H1 (cell line): ENCODE results near the gene EIF2B2. TPM values are rescaled to one million over a fixed set of nuclear protein-coding genes. Genes with fewer than 3 reads are reported as not detected.

Experiments used
- CBX5 ChIP-seq: fragments of 300-800, 300-1000 bp; sonication (generic); IDR thresholded peaks from 2 replicates; pipeline ENCODE4 v1.7.1; 2016; ENCODE audit warnings: antibody characterized with exemption, low read length, low read depth
- CHD2 ChIP-seq: IDR thresholded peaks from 2 replicates; pipeline ENCODE4 v1.6.1; 2012; ENCODE audit warnings: low read length, improper control_type of control experiment
- CTBP2 ChIP-seq: IDR thresholded peaks from 2 replicates; pipeline ENCODE4 v1.7.0; 2011; ENCODE audit warnings: borderline replicate concordance, mild to moderate bottlenecking, moderate library complexity, mixed read lengths, low read length; ENCODE audit not compliant: insufficient read depth, insufficient read length
- POU5F1 ChIP-seq: IDR thresholded peaks from 2 replicates; pipeline ENCODE4 v1.6.1; 2011; ENCODE audit warnings: low read depth, mild to moderate bottlenecking, low read length, moderate library complexity
- RAD21 ChIP-seq, 2 experiments: IDR thresholded peaks in 1 of 2; conservative IDR thresholded peaks in 1 of 2; 2 replicates each; pipeline ENCODE4 v1.6.1; 2011; ENCODE audit warnings: low read depth in 2 of 2, low read length in 2 of 2, improper control_type of control experiment in 1 of 2, inconsistent platforms in 1 of 2, mild to moderate bottlenecking in 1 of 2, moderate library complexity in 1 of 2
- SIRT6 ChIP-seq: IDR thresholded peaks from one replicate; pipeline ENCODE4 v1.7.1; 2012; ENCODE audit warnings: low read length, inconsistent platforms
- TEAD4 ChIP-seq: IDR thresholded peaks from 2 replicates; pipeline ENCODE4 v1.6.1; 2012; ENCODE audit warnings: low read depth, low read length, inconsistent platforms, mixed read lengths
- polyA plus RNA-seq, 7 experiments: library from polyadenylated mRNA; depleted of rRNA in 3 of 7; stranded (reverse) in 5 of 7; unstranded in 2 of 7; fragments of >200 nt in 5 of 7; fragments of 200-250 nt in 2 of 7; gene quantifications; 1 replicate in 5 of 7; 2 replicates in 1 of 7; 4 replicates in 1 of 7; pipeline versions ENCODE4 v1.2.1 to v1.2.3, GENCODE V29; 2011 to 2013; ENCODE audit warnings: missing spikeins in 2 of 7, mixed read lengths in 2 of 7
- total RNA-seq: library from RNA; stranded (reverse); fragmentation: NEBNext Ultra II Directional; extraction: Animal tissue kit (Norgen Biotek cat#: 25700); gene quantifications from 2 replicates; pipeline ENCODE4 v1.2.1, GENCODE V29; 2021

Gene EIF2B2
- total and polyA plus RNA-seq, 2 of the 8 experiments (the other 6 are each of a cell fraction or from before 2014, with no cell fraction given): 42.6 to 79.9 TPM

GRCh38 chr14:75011356-75011994 lies 8.8 kb downstream of the EIF2B2 start (continued):
- TF ChIP-seq CBX5 (no peak), SIRT6 (no peak), TEAD4 (no peak), CHD2 (no peak), POU5F1 (no peak), CTBP2 (no peak), RAD21 (IDR thresholded peaks at IDR 0.05 in 1 of 2, conservative IDR thresholded peaks at IDR 0.05 in 1 of 2; ENCODE audit: low read depth in 2 of 2, low read length in 2 of 2) (no peak)
